Peyer's patch (tissue), 4 donors: ENCODE data around the gene CCDC71L.

Experiments
- POLR2A ChIP-seq, 2 donors: fragments of 450-650 bp; IDR thresholded peaks; one replicate each; pipeline ENCODE4 v1.5.1; 2017; ENCODE audit warnings: antibody characterized with exemption in 2 of 2, mild to moderate bottlenecking in 2 of 2, moderate library complexity in 2 of 2
- TF ChIP-seq, protein P1 (sequence below), 6 experiments: fragments of 450-650 bp in 4 of 6; fragments of 200-600 bp in 2 of 6; sonication (generic) in 1 of 6; IDR thresholded peaks; one replicate each; pipeline ENCODE4 v1.5.1; 2017 to 2019; ENCODE audit warnings: antibody characterized with exemption in 6 of 6, mild to moderate bottlenecking in 3 of 6, moderate library complexity in 1 of 6

DNA sequence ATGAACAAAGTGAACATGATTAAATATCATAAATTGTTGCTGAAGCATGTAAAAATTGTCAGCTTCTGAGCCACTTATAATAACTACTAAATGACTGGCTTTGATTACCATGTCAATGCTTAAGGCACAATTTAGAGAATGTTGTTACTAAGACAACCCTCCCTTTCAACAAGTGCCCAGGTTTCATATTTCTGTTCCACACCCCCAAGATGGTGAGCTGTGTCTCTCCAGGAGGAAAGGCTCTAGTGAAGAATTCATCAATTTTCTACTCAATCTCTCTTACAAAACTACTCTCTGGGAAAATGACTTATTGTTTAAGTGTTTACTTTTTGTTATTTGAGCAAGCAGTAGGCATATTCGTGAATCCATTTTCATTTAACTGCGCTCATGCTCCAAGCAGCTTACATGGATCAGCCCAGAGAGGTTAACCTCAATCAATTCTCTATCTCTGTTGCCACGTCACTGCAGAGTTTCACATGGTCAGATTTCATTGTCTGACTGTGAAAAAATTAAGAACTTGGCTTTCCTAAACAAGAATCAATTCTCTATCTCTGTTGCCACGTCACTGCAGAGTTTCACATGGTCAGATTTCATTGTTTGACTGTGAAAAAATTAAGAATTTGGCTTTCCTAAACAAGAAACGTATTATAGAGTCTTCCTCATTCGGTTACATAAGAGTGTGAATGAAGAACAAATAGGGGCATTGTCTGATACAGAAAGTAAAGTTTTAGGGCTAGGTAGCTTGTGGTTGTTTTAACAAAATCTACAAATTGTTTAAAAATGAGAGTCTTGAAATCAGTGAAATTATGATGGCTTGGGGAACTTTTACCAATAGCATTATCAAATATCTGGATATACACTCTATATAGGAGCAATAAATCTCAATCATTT, 49.7 kb downstream of the CCDC71L start:
- TF ChIP-seq, protein P1, sequence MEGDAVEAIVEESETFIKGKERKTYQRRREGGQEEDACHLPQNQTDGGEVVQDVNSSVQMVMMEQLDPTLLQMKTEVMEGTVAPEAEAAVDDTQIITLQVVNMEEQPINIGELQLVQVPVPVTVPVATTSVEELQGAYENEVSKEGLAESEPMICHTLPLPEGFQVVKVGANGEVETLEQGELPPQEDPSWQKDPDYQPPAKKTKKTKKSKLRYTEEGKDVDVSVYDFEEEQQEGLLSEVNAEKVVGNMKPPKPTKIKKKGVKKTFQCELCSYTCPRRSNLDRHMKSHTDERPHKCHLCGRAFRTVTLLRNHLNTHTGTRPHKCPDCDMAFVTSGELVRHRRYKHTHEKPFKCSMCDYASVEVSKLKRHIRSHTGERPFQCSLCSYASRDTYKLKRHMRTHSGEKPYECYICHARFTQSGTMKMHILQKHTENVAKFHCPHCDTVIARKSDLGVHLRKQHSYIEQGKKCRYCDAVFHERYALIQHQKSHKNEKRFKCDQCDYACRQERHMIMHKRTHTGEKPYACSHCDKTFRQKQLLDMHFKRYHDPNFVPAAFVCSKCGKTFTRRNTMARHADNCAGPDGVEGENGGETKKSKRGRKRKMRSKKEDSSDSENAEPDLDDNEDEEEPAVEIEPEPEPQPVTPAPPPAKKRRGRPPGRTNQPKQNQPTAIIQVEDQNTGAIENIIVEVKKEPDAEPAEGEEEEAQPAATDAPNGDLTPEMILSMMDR (IDR thresholded peaks at IDR 0.05), result no peak
- TF ChIP-seq POLR2A (IDR thresholded peaks at IDR 0.05), result no peak
